Osteoblast (primary cell): ENCODE results near the gene PHLDB1. TPM values are rescaled to one million over a fixed set of nuclear protein-coding genes. Genes with fewer than 3 reads are reported as not detected.

Source experiments
- DNase-seq: peaks from one replicate; pipeline ENCODE4 v3.0.0; 2011; ENCODE audit warnings: low spot score, mixed read lengths; ENCODE audit not compliant: insufficient read length; ENCODE audit errors: missing footprints
- H2AFZ ChIP-seq: 2 replicates; pipeline ENCODE4 v1.6.0; 2011; ENCODE audit warnings: mild to moderate bottlenecking, low read length
- H3K27ac ChIP-seq: 2 replicates; pipeline ENCODE4 v1.5.1; 2011; ENCODE audit warnings: mild to moderate bottlenecking, low read depth, low read length, moderate library complexity
- H3K27me3 ChIP-seq: 2 replicates; pipeline ENCODE4 v1.6.0; 2012; ENCODE audit warnings: mild to moderate bottlenecking, control low read depth, inconsistent platforms, low read length, moderate library complexity; ENCODE audit not compliant: insufficient read depth
- H3K36me3 ChIP-seq: 2 replicates; pipeline ENCODE4 v1.5.1; 2011; ENCODE audit warnings: mild to moderate bottlenecking, low read length, control low read depth, moderate library complexity; ENCODE audit not compliant: insufficient read depth
- H3K4me1 ChIP-seq: 2 replicates; pipeline ENCODE4 v1.5.1; 2011; ENCODE audit warnings: mild to moderate bottlenecking, low read length, control low read depth, moderate library complexity; ENCODE audit not compliant: insufficient read depth
- H3K4me2 ChIP-seq: 2 replicates; pipeline ENCODE4 v1.6.0; 2011; ENCODE audit warnings: mild to moderate bottlenecking, low read length; ENCODE audit not compliant: insufficient read depth
- H3K4me3 ChIP-seq: fragments of 200-600 bp; sonication (generic); 3 replicates; pipeline ENCODE4 v1.5.1; 2012; ENCODE audit warnings: mild to moderate bottlenecking, low read length, inconsistent platforms; ENCODE audit not compliant: insufficient read depth
- H3K79me2 ChIP-seq: 2 replicates; pipeline ENCODE4 v1.6.0; 2012; ENCODE audit warnings: mild to moderate bottlenecking, low read length, control low read depth, inconsistent platforms; ENCODE audit not compliant: insufficient read depth
- H3K9me3 ChIP-seq: 2 replicates; pipeline ENCODE4 v1.5.1; 2011; ENCODE audit warnings: low read depth, low read length, control low read depth
- H4K20me1 ChIP-seq: 2 replicates; pipeline ENCODE4 v1.6.0; 2012; ENCODE audit warnings: mild to moderate bottlenecking, low read length, control low read depth; ENCODE audit not compliant: insufficient read depth
- CTCF ChIP-seq: IDR thresholded peaks from 2 replicates; pipeline ENCODE4 v1.5.1; 2011; ENCODE audit warnings: mild to moderate bottlenecking, low read depth, low read length, moderate library complexity; ENCODE audit errors: extremely low read depth
- total RNA-seq: library from RNA; depleted of rRNA; stranded (reverse); fragments of >200 nt; gene quantifications from 2 replicates; pipeline ENCODE4 v1.2.3, GENCODE V29; 2012

The PHLDB1 gene
- total RNA-seq, 1 donor, result 96.3 TPM

- Histone ChIP-seq H3K4me1 (no peaks in the 10 kb centered on the region), H2AFZ (no peak overlapping the region), H3K27ac (no peak overlapping the region), H3K9me3 (no peaks in the 10 kb centered on the region), H3K4me3 (no peak overlapping the region), H4K20me1 (peaks cover 6% of the 10 kb centered on the region), H3K79me2 (no peaks in the 10 kb centered on the region), H3K36me3 (peaks cover 15% of the 10 kb centered on the region), H3K27me3 (no peaks in the 10 kb centered on the region), H3K4me2 (no peak overlapping the region)
- DNase-seq, result no peak
- TF ChIP-seq CTCF, result no peak
Measured at GRCh38 chr11:118661425-118662301, 54.2 kb downstream of the PHLDB1 start.

- no peak overlapping the region for H2AFZ ChIP-seq
- no peaks in the 10 kb centered on the region for H3K4me1 ChIP-seq
- DNase-seq, result no peak
- TF ChIP-seq CTCF, result no peak
- no peak overlapping the region for H3K27ac ChIP-seq
- H4K20me1 ChIP-seq, result peaks cover 6% of the 10 kb centered on the region
- H3K4me3 ChIP-seq, result no peak overlapping the region
- no peaks in the 10 kb centered on the region for H3K9me3 ChIP-seq
- no peaks in the 10 kb centered on the region for H3K27me3 ChIP-seq
- no peak overlapping the region for H3K4me2 ChIP-seq
- no peaks in the 10 kb centered on the region for H3K79me2 ChIP-seq
- H3K36me3 ChIP-seq, result peaks cover 9% of the 10 kb centered on the region
Measured at GRCh38 chr11:118662401-118663271, 55.2 kb downstream of the PHLDB1 start.

DNA sequence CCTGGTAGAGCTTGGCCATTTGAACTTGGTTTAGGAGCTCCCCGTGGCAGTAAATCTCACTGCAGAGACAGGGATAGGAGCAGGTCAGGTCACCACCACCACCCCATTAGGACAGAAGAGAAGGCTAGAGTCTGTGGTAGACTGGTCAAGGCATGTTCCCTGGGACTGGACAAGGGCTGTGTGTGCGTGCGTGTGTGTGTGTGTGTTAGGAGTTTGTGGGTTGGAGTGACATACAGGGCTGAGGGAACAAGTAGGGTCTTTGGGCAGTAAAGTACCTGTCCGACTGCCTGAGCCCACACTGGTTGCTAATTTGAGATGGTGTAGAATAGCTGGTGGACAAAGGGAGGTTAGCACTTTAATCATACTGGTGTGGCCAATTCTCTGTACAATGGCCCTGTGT lies 56.0 kb downstream of the PHLDB1 start:
- Histone ChIP-seq H3K27ac (no peak overlapping the region), H3K27me3 (no peaks in the 10 kb centered on the region), H3K4me1 (no peaks in the 10 kb centered on the region), H3K9me3 (no peaks in the 10 kb centered on the region), H3K4me2 (no peak overlapping the region), H3K79me2 (no peaks in the 10 kb centered on the region), H4K20me1 (peaks cover 6% of the 10 kb centered on the region), H3K4me3 (no peak overlapping the region), H2AFZ (no peak overlapping the region), H3K36me3 (peaks cover 2% of the 10 kb centered on the region)
- no peak for TF ChIP-seq CTCF
- DNase-seq, result peak; percentile 90

GRCh38 chr11:118663902-118664301 lies 56.5 kb downstream of the PHLDB1 start:
- TF ChIP-seq CTCF, result no peak
- H3K27me3 ChIP-seq, result no peaks in the 10 kb centered on the region
- no peaks in the 10 kb centered on the region for H3K79me2 ChIP-seq
- H3K36me3 ChIP-seq, result no peaks in the 10 kb centered on the region
- H3K4me2 ChIP-seq, result no peak overlapping the region
- H3K4me3 ChIP-seq, result no peak overlapping the region
- no peaks in the 10 kb centered on the region for H3K4me1 ChIP-seq
- no peak for DNase-seq
- H4K20me1 ChIP-seq, result peaks cover 6% of the 10 kb centered on the region
- no peaks in the 10 kb centered on the region for H3K9me3 ChIP-seq
- no peak overlapping the region for H2AFZ ChIP-seq
- H3K27ac ChIP-seq, result no peak overlapping the region
